GM12865 (cell line): ENCODE measurements around the gene ANKRD40.

ENCODE experiments used
- DNase-seq: peaks from one replicate; pipeline ENCODE4 v3.0.0; 2010; ENCODE audit warnings: low read depth
- H3K4me3 ChIP-seq: 2 replicates; pipeline ENCODE4 v1.5.1; 2011; ENCODE audit warnings: mild to moderate bottlenecking, low read depth, low read length, control low read depth
- CTCF ChIP-seq: IDR thresholded peaks from 2 replicates; pipeline ENCODE4 v1.5.1; 2011; ENCODE audit warnings: low read length, control low read depth, low read depth, inconsistent platforms; ENCODE audit not compliant: insufficient read depth; ENCODE audit errors: missing control alignments

ANKRD40 gene

GRCh38 chr17:50697062-50697461 lies 10.7 kb downstream of the ANKRD40 start:
- TF ChIP-seq CTCF: no peak
- no peak overlapping the region for H3K4me3 ChIP-seq
- no peak for DNase-seq

GRCh38 chr17:50696365-50696879 lies 11.3 kb downstream of the ANKRD40 start:
- TF ChIP-seq CTCF: no peak
- peak; percentile 39 for DNase-seq
- no peak overlapping the region for H3K4me3 ChIP-seq

- no peak for TF ChIP-seq CTCF
- DNase-seq: no peak
- H3K4me3 ChIP-seq: no peak overlapping the region
Observed at GRCh38 chr17:50693036-50693682, 14.6 kb downstream of the ANKRD40 start.

GRCh38 chr17:50692448-50693035 lies 15.2 kb downstream of the ANKRD40 start:
- TF ChIP-seq CTCF: no peak
- DNase-seq: no peak

GRCh38 chr17:50691550-50692447 lies 15.9 kb downstream of the ANKRD40 start:
- no peak for TF ChIP-seq CTCF
- H3K4me3 ChIP-seq: no peak overlapping the region
- no peak for DNase-seq

More at GRCh38 chr17:50692448-50693035, 15.2 kb downstream of the ANKRD40 start:
- no peak overlapping the region for H3K4me3 ChIP-seq

GRCh38 chr17:50690887-50691549 lies 16.7 kb downstream of the ANKRD40 start:
- DNase-seq: no peak
- TF ChIP-seq CTCF: no peak
- H3K4me3 ChIP-seq: no peak overlapping the region
